ENCODE data around the gene MEGF8.
A peak's percentile ranks its signal among the peaks of the same experiment; 100 is the strongest.

MEGF8 gene

DNA sequence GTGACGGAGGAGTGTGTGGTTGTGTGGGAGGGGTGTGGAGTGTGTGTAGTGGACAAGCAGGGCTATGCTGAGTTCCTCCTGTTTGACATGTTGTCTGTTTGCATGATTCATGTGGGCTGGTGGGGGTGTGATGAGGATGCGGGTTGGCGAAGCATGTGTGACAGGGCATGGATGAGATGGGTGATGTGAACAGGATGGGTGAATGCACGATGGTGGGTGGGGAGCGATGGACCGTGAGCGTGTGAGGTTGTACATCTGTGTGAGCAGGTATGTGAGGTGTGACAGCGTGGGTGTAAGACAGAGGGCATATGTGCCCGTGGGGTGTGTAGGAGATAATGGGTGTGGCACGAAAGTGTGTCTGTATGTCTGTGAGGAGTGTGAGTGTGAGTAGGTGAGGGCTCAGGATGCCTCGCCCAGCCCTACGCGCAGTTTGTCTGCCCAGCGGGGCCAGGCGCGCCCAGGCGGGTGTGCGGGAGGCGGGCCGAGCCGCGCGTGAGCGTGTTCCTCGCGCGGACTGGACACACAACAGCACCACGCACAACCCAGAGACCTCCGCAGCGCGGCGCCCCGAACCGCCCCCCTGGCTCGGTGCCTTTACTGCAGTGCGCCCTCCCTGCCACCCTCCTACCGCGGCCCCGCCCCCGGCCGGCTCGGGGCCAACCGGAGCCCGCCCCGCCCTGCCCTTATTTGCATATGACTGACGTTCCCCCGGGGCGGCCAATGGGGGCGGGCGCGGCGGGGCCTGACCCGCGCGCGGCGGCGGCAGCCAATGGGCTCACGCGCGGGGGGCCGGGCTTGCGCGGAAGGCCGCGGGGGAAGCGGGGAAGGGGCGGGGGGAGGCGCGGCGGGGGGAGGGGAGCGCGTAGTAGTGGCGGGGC is 42.0 kb upstream of the MEGF8 start:
- Histone ChIP-seq H3K9ac (ENCODE audit: low read length) (peak overlapping the region; percentile 69), H3K27me3 (ENCODE audit: low read depth, low read length) (no peaks in the 10 kb centered on the region), H4K20me1 (ENCODE audit: insufficient read depth, low read length) (peaks cover 16% of the 10 kb centered on the region), H3K27ac (ENCODE audit: low read length) (peak overlapping the region; percentile 53), H3K4me1 (ENCODE audit: low read length) (peaks cover 49% of the 10 kb centered on the region), H3K4me3 (ENCODE audit: low read length) (peak overlapping the region; percentile 78), H3K79me2 (ENCODE audit: low read length) (peaks cover 22% of the 10 kb centered on the region), H3K36me3 (replicated peaks; ENCODE audit: low read depth, low read length) (peaks cover 13% of the 10 kb centered on the region), H3K4me2 (ENCODE audit: low read length) (peak overlapping the region; percentile 96), H3K9me3 (ENCODE audit: insufficient read depth, low read length) (no peaks in the 10 kb centered on the region), H2AFZ (ENCODE audit: low read depth, low read length) (no peak overlapping the region)
- no peak for TF ChIP-seq EZH2phosphoT487 (IDR thresholded peaks at IDR 0.05; ENCODE audit: low read depth)
- TF ChIP-seq, protein P1, sequence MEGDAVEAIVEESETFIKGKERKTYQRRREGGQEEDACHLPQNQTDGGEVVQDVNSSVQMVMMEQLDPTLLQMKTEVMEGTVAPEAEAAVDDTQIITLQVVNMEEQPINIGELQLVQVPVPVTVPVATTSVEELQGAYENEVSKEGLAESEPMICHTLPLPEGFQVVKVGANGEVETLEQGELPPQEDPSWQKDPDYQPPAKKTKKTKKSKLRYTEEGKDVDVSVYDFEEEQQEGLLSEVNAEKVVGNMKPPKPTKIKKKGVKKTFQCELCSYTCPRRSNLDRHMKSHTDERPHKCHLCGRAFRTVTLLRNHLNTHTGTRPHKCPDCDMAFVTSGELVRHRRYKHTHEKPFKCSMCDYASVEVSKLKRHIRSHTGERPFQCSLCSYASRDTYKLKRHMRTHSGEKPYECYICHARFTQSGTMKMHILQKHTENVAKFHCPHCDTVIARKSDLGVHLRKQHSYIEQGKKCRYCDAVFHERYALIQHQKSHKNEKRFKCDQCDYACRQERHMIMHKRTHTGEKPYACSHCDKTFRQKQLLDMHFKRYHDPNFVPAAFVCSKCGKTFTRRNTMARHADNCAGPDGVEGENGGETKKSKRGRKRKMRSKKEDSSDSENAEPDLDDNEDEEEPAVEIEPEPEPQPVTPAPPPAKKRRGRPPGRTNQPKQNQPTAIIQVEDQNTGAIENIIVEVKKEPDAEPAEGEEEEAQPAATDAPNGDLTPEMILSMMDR (IDR thresholded peaks at IDR 0.05; ENCODE audit: low read depth, low read length) = no peak; the same call in 1 of the 2 replicates

DNA sequence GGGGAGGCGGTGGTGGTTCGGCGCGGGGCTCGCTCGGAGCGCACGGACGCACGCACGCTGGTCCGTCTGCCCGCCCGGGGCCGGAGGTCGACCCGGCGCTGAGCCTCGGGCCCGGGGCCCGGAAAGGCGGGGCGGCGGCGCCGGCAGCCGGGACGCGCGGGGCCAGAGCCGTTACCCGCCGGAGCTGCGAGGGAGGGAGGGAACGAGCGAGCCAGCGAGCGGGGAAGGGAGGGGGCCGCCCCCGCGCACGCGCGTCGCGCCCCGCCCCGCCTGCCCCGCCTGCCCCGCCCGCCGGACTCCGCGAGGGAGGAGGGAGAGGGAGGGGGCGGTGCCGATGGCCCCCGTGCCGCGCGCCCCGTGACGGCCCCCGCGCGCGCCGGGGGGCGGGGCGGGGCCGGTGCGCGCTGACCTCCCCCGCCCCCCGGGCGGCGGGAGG is 41.4 kb upstream of the MEGF8 start:
- no peaks in the 10 kb centered on the region for H3K9me3 ChIP-seq (ENCODE audit: insufficient read depth, low read length)
- H3K4me3 ChIP-seq (ENCODE audit: low read length) = peak overlapping the region; percentile 70
- H3K4me2 ChIP-seq (ENCODE audit: low read length) = 0 out of 2 replicates have a peak overlapping the region, but pooled peaks have one; percentile 22
- no peaks in the 10 kb centered on the region for H3K27me3 ChIP-seq (ENCODE audit: low read depth, low read length)
- H3K27ac ChIP-seq (ENCODE audit: low read length) = peak overlapping the region; percentile 53
- H3K9ac ChIP-seq (ENCODE audit: low read length) = peak overlapping the region; percentile 60
- peaks cover 19% of the 10 kb centered on the region for H3K79me2 ChIP-seq (ENCODE audit: low read length)
- peaks cover 17% of the 10 kb centered on the region for H3K36me3 ChIP-seq (replicated peaks; ENCODE audit: low read depth, low read length)
- peaks cover 46% of the 10 kb centered on the region for H3K4me1 ChIP-seq (ENCODE audit: low read length)
- TF ChIP-seq, protein P1 (IDR thresholded peaks at IDR 0.05; ENCODE audit: low read depth, low read length) = no peak
- no peak for TF ChIP-seq EZH2phosphoT487 (IDR thresholded peaks at IDR 0.05; ENCODE audit: low read depth)
- no peak overlapping the region for H2AFZ ChIP-seq (ENCODE audit: low read depth, low read length)
- peaks cover 16% of the 10 kb centered on the region for H4K20me1 ChIP-seq (ENCODE audit: insufficient read depth, low read length)

DNA sequence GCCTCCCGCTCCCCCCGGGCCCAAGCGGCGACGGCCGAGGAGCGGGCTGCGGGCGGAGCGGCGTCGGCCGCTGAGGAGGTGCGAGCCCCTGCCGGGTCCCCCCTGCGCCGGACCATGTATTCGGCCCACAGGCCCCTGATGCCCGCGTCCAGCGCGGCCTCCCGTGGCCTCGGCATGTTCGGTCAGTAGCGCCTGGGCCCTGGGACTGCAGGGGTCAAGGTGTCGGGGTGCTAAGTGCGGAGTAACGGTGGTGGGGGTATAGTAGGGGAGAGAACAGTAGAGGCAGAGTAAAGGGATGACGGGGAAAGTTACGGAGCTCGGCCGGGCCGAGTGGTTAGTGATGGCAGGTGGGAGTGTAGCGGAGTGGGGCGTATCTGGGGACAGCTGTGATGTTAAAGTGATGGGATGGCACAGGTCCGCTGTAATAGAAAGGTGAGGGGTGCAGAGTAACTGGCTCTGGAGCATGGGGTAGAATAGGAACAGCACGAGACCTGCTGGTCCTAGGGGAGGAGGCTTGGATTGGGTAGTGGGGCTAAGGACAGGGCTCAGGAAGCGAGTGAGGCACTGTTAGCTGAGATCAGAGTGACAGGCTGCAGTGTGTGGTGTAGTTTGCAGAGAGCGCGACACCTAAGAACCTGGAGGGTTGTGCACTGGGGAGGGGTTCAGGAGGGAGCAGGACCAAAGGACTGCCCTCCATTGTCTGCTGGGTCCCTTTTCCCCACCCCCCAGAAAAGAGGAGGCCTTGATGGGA is 40.7 kb upstream of the MEGF8 start:
- peak overlapping the region; percentile 99 for H3K4me3 ChIP-seq (ENCODE audit: low read length)
- H3K27me3 ChIP-seq (ENCODE audit: low read depth, low read length) = no peaks in the 10 kb centered on the region
- peak overlapping the region; percentile 49 for H3K27ac ChIP-seq (ENCODE audit: low read length)
- H3K9ac ChIP-seq (ENCODE audit: low read length) = peak overlapping the region; percentile 97
- TF ChIP-seq EZH2phosphoT487 (IDR thresholded peaks at IDR 0.05; ENCODE audit: low read depth) = no peak
- TF ChIP-seq, protein P1 (IDR thresholded peaks at IDR 0.05; ENCODE audit: low read depth, low read length) = no peak
- H3K36me3 ChIP-seq (replicated peaks; ENCODE audit: low read depth, low read length) = peaks cover 24% of the 10 kb centered on the region
- peaks cover 16% of the 10 kb centered on the region for H4K20me1 ChIP-seq (ENCODE audit: insufficient read depth, low read length)
- no peak overlapping the region for H2AFZ ChIP-seq (ENCODE audit: low read depth, low read length)
- H3K79me2 ChIP-seq (ENCODE audit: low read length) = peaks cover 19% of the 10 kb centered on the region
- H3K4me2 ChIP-seq (ENCODE audit: low read length) = peak overlapping the region; percentile 100
- H3K4me1 ChIP-seq (ENCODE audit: low read length) = peaks cover 40% of the 10 kb centered on the region
- no peaks in the 10 kb centered on the region for H3K9me3 ChIP-seq (ENCODE audit: insufficient read depth, low read length)

DNA sequence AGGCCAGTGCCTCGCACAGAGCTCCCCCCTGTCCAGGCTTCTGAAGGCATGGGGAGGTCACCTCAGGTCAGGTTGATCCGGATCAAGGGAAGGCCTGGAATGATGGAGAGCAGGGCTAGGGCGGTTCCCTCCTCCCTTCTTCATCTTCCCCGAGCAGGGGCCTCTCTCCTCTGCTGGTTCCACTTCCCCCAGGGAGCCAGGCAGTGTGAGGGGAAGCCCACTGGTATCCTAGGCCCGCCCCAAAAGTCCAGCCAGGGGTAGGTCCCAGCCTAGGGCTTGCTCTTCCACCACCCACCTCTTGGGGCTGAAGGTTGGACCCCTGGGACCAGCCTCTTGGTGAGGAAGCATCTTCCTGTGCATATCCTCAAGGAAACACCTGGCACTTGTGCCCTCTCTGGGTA is 39.9 kb upstream of the MEGF8 start:
- peak overlapping the region; percentile 49 for H3K27ac ChIP-seq (ENCODE audit: low read length)
- peak overlapping the region; percentile 100 for H3K4me2 ChIP-seq (ENCODE audit: low read length)
- H3K79me2 ChIP-seq (ENCODE audit: low read length) = peaks cover 19% of the 10 kb centered on the region
- no peaks in the 10 kb centered on the region for H3K27me3 ChIP-seq (ENCODE audit: low read depth, low read length)
- peaks cover 16% of the 10 kb centered on the region for H4K20me1 ChIP-seq (ENCODE audit: insufficient read depth, low read length)
- H3K4me3 ChIP-seq (ENCODE audit: low read length) = peak overlapping the region; percentile 99
- H3K4me1 ChIP-seq (ENCODE audit: low read length) = peaks cover 40% of the 10 kb centered on the region
- H2AFZ ChIP-seq (ENCODE audit: low read depth, low read length) = no peak overlapping the region
- H3K36me3 ChIP-seq (replicated peaks; ENCODE audit: low read depth, low read length) = peaks cover 29% of the 10 kb centered on the region
- TF ChIP-seq, protein P1 (IDR thresholded peaks at IDR 0.05; ENCODE audit: low read depth, low read length) = no peak
- TF ChIP-seq EZH2phosphoT487 (IDR thresholded peaks at IDR 0.05; ENCODE audit: low read depth) = no peak
- peak overlapping the region; percentile 97 for H3K9ac ChIP-seq (ENCODE audit: low read length)
- no peaks in the 10 kb centered on the region for H3K9me3 ChIP-seq (ENCODE audit: insufficient read depth, low read length)
